DMS79 (cell line): ENCODE measurements around the gene MRPL34.
"Not testable (repeated sequence)": the region's sequence is repeated elsewhere in the genome, so short reads cannot be mapped to it uniquely, and the experiment has no call there.

ENCODE experiments used
- DNase-seq: peaks from one replicate; lab custom pipeline; 2025; lab: John Stamatoyannopoulos, UW

The MRPL34 gene

GRCh38 chr19:17305517-17306284 is at the start of gene MRPL34:
Gene MRPL34 (plus strand): TSS chr19:17305872. CDS start chr19:17305893, 21 bp downstream.
- DNase-seq, result peak; percentile 99

- no peak for DNase-seq
Observed at GRCh38 chr19:17256130-17256529, 49.5 kb upstream of the MRPL34 start.

- DNase-seq, result no peak
Observed at GRCh38 chr19:17259118-17259780, 46.4 kb upstream of the MRPL34 start.

GRCh38 chr19:17259934-17260333 is 45.7 kb upstream of the MRPL34 start:
- DNase-seq, result no peak

- DNase-seq, result peak; percentile 89
Observed at GRCh38 chr19:17260842-17261325, 44.8 kb upstream of the MRPL34 start.

- DNase-seq, result no peak
Observed at GRCh38 chr19:17262557-17262956, 43.1 kb upstream of the MRPL34 start.

GRCh38 chr19:17263712-17264640 is 41.7 kb upstream of the MRPL34 start:
- DNase-seq, result no peak

- DNase-seq, result no peak
Observed at GRCh38 chr19:17264641-17264979, 41.1 kb upstream of the MRPL34 start, which contains the start of gene USHBP1. Gene USHBP1 (minus strand): TSS chr19:17264745. CDS start chr19:17264299, 446 bp downstream.

GRCh38 chr19:17266026-17266425 is 39.6 kb upstream of the MRPL34 start:
- no peak for DNase-seq

GRCh38 chr19:17266589-17266974 is 39.1 kb upstream of the MRPL34 start:
- DNase-seq, result no peak

GRCh38 chr19:17266975-17267788 is 38.5 kb upstream of the MRPL34 start, which contains the start of gene BABAM1:
Gene BABAM1 (plus strand): TSS chr19:17267443. CDS start chr19:17268807, 1,364 bp downstream.
- DNase-seq, result peak; percentile 95

- DNase-seq, result no peak
Observed at GRCh38 chr19:17268754-17269153, 36.9 kb upstream of the MRPL34 start.

GRCh38 chr19:17274892-17275291 is 30.8 kb upstream of the MRPL34 start:
- not testable (repeated sequence) for DNase-seq

- no peak for DNase-seq
Observed at GRCh38 chr19:17275441-17276175, 30.1 kb upstream of the MRPL34 start.

GRCh38 chr19:17279436-17279835 is 26.2 kb upstream of the MRPL34 start:
- no peak for DNase-seq

- peak; percentile 12 for DNase-seq
Observed at GRCh38 chr19:17281391-17282304, 24.0 kb upstream of the MRPL34 start, which contains the start of gene ANKLE1. Gene ANKLE1 (plus strand): TSS chr19:17281901. CDS start chr19:17281921, 20 bp downstream.

GRCh38 chr19:17282488-17283125 is 23.1 kb upstream of the MRPL34 start:
- DNase-seq, result peak; percentile 74

- no peak for DNase-seq
Observed at GRCh38 chr19:17283504-17283996, 22.1 kb upstream of the MRPL34 start.
